Measurements from ENCODE around the gene TCERG1L. TPM values are rescaled to one million over a fixed set of nuclear protein-coding genes. Genes with fewer than 3 reads are reported as not detected.

The TCERG1L gene
- total RNA-seq, 2 experiments from 2014 or later = not detected

GRCh38 chr10:131089861-131090260, 221.7 kb downstream of the TCERG1L start:
- H3K27ac Mint-ChIP-seq = no peak overlapping the region
- no peak overlapping the region for H3K4me3 Mint-ChIP-seq
- no peak for DNase-seq
- POLR2A ChIA-PET = no interaction called here
- no peaks in the 10 kb centered on the region for H3K36me3 Mint-ChIP-seq (ENCODE audit: low read depth)
- no peaks in the 10 kb centered on the region for H3K27me3 Mint-ChIP-seq
- H3K4me1 Mint-ChIP-seq = peaks cover 6% of the 10 kb centered on the region
- H3K9me3 Mint-ChIP-seq = no peaks in the 10 kb centered on the region
- CTCF ChIA-PET = no interaction called here

GRCh38 chr10:131089150-131089549, 222.4 kb downstream of the TCERG1L start:
- Mint-ChIP-seq H3K27me3 (no peaks in the 10 kb centered on the region), H3K9me3 (no peaks in the 10 kb centered on the region), H3K36me3 (ENCODE audit: low read depth) (no peaks in the 10 kb centered on the region), H3K4me1 (peaks cover 6% of the 10 kb centered on the region), H3K27ac (no peak overlapping the region), H3K4me3 (no peak overlapping the region)
- ChIA-PET POLR2A (no interaction called here), CTCF (no interaction called here)
- no peak for DNase-seq

GRCh38 chr10:131088619-131089018, 222.9 kb downstream of the TCERG1L start:
- POLR2A ChIA-PET = no interaction called here
- H3K4me1 Mint-ChIP-seq = peaks cover 7% of the 10 kb centered on the region
- H3K27ac Mint-ChIP-seq = no peak overlapping the region
- H3K9me3 Mint-ChIP-seq = no peaks in the 10 kb centered on the region
- no peaks in the 10 kb centered on the region for H3K27me3 Mint-ChIP-seq
- CTCF ChIA-PET = no interaction called here
- H3K4me3 Mint-ChIP-seq = no peak overlapping the region
- H3K36me3 Mint-ChIP-seq (ENCODE audit: low read depth) = no peaks in the 10 kb centered on the region
- DNase-seq = no peak

- ChIA-PET POLR2A (no interaction called here), CTCF (no interaction called here)
- DNase-seq = no peak
- H3K4me3 Mint-ChIP-seq = no peak overlapping the region
- H3K36me3 Mint-ChIP-seq (ENCODE audit: low read depth) = no peaks in the 10 kb centered on the region
- no peaks in the 10 kb centered on the region for H3K9me3 Mint-ChIP-seq
- no peak overlapping the region for H3K27ac Mint-ChIP-seq
- no peaks in the 10 kb centered on the region for H3K27me3 Mint-ChIP-seq
- H3K4me1 Mint-ChIP-seq = peaks cover 16% of the 10 kb centered on the region
These were observed 223.9 kb downstream of the TCERG1L start for GRCh38 chr10:131087464-131088215.

- no peak overlapping the region for H3K27ac Mint-ChIP-seq
- ChIA-PET CTCF (no interaction called here), POLR2A (no interaction called here)
- H3K36me3 Mint-ChIP-seq (ENCODE audit: low read depth) = no peaks in the 10 kb centered on the region
- no peak for DNase-seq
- H3K9me3 Mint-ChIP-seq = no peaks in the 10 kb centered on the region
- H3K4me3 Mint-ChIP-seq = no peak overlapping the region
- peaks cover 21% of the 10 kb centered on the region for H3K4me1 Mint-ChIP-seq
- H3K27me3 Mint-ChIP-seq = no peaks in the 10 kb centered on the region
These were observed 225.0 kb downstream of the TCERG1L start for GRCh38 chr10:131086511-131086910.

GRCh38 chr10:131086094-131086493, 225.4 kb downstream of the TCERG1L start:
- ChIA-PET POLR2A (no interaction called here), CTCF (no interaction called here)
- Mint-ChIP-seq H3K27me3 (no peaks in the 10 kb centered on the region), H3K27ac (no peak overlapping the region), H3K4me1 (peaks cover 25% of the 10 kb centered on the region), H3K9me3 (no peaks in the 10 kb centered on the region), H3K4me3 (no peak overlapping the region), H3K36me3 (ENCODE audit: low read depth) (no peaks in the 10 kb centered on the region)
- no peak for DNase-seq

- ChIA-PET POLR2A (no interaction called here), CTCF (no interaction called here)
- peaks cover 31% of the 10 kb centered on the region for H3K4me1 Mint-ChIP-seq
- H3K27ac Mint-ChIP-seq = peak overlapping the region; percentile 57
- H3K27me3 Mint-ChIP-seq = no peaks in the 10 kb centered on the region
- no peak for DNase-seq
- H3K4me3 Mint-ChIP-seq = no peak overlapping the region
- no peaks in the 10 kb centered on the region for H3K36me3 Mint-ChIP-seq (ENCODE audit: low read depth)
- no peaks in the 10 kb centered on the region for H3K9me3 Mint-ChIP-seq
These were observed 226.2 kb downstream of the TCERG1L start for GRCh38 chr10:131085091-131085860.

- Mint-ChIP-seq H3K27ac (no peak overlapping the region), H3K9me3 (no peaks in the 10 kb centered on the region), H3K4me1 (peaks cover 31% of the 10 kb centered on the region), H3K36me3 (ENCODE audit: low read depth) (no peaks in the 10 kb centered on the region), H3K27me3 (no peaks in the 10 kb centered on the region), H3K4me3 (no peak overlapping the region)
- ChIA-PET CTCF (interaction anchor here (1.0 kb wide), 1 partner anchor 10 kb away, joined by 3 read pairs; no protein-coding TSS in a partner anchor), POLR2A (no interaction called here)
- DNase-seq = no peak
These were observed 226.8 kb downstream of the TCERG1L start for GRCh38 chr10:131084791-131085090.

- Mint-ChIP-seq H3K4me3 (no peak overlapping the region), H3K27ac (no peak overlapping the region), H3K9me3 (no peaks in the 10 kb centered on the region), H3K4me1 (peaks cover 31% of the 10 kb centered on the region), H3K27me3 (no peaks in the 10 kb centered on the region), H3K36me3 (ENCODE audit: low read depth) (no peaks in the 10 kb centered on the region)
- DNase-seq = no peak
- ChIA-PET CTCF (interaction anchor here (1.0 kb wide), 1 partner anchor 11 kb away, joined by 3 read pairs; no protein-coding TSS in a partner anchor), POLR2A (no interaction called here)
These were observed 227.4 kb downstream of the TCERG1L start for GRCh38 chr10:131083915-131084790.

- no peaks in the 10 kb centered on the region for H3K27me3 Mint-ChIP-seq
- no peaks in the 10 kb centered on the region for H3K9me3 Mint-ChIP-seq
- H3K27ac Mint-ChIP-seq = no peak overlapping the region
- no peaks in the 10 kb centered on the region for H3K36me3 Mint-ChIP-seq (ENCODE audit: low read depth)
- H3K4me1 Mint-ChIP-seq = peaks cover 31% of the 10 kb centered on the region
- no peak overlapping the region for H3K4me3 Mint-ChIP-seq
- ChIA-PET POLR2A (no interaction called here), CTCF (no interaction called here)
- no peak for DNase-seq
These were observed 228.5 kb downstream of the TCERG1L start for GRCh38 chr10:131082991-131083481.

GRCh38 chr10:131082201-131082850, 229.2 kb downstream of the TCERG1L start:
- Mint-ChIP-seq H3K4me3 (no peak overlapping the region), H3K27ac (no peak overlapping the region), H3K4me1 (peaks cover 31% of the 10 kb centered on the region), H3K27me3 (no peaks in the 10 kb centered on the region), H3K9me3 (no peaks in the 10 kb centered on the region), H3K36me3 (ENCODE audit: low read depth) (no peaks in the 10 kb centered on the region)
- ChIA-PET POLR2A (no interaction called here), CTCF (no interaction called here)
- DNase-seq = no peak

GRCh38 chr10:131081786-131082185, 229.7 kb downstream of the TCERG1L start:
- H3K27ac Mint-ChIP-seq = peak overlapping the region; percentile 85
- H3K4me3 Mint-ChIP-seq = no peak overlapping the region
- ChIA-PET CTCF (no interaction called here), POLR2A (no interaction called here)
- peaks cover 31% of the 10 kb centered on the region for H3K4me1 Mint-ChIP-seq
- H3K9me3 Mint-ChIP-seq = no peaks in the 10 kb centered on the region
- no peak for DNase-seq
- no peaks in the 10 kb centered on the region for H3K36me3 Mint-ChIP-seq (ENCODE audit: low read depth)
- no peaks in the 10 kb centered on the region for H3K27me3 Mint-ChIP-seq

- peak; percentile 32 for DNase-seq
- H3K9me3 Mint-ChIP-seq = no peaks in the 10 kb centered on the region
- CTCF ChIA-PET = no interaction called here
- H3K4me3 Mint-ChIP-seq = no peak overlapping the region
- peaks cover 31% of the 10 kb centered on the region for H3K4me1 Mint-ChIP-seq
- H3K27me3 Mint-ChIP-seq = no peaks in the 10 kb centered on the region
- POLR2A ChIA-PET = no interaction called here
- H3K27ac Mint-ChIP-seq = peak overlapping the region; percentile 85
- no peaks in the 10 kb centered on the region for H3K36me3 Mint-ChIP-seq (ENCODE audit: low read depth)
These were observed 230.1 kb downstream of the TCERG1L start for GRCh38 chr10:131081376-131081775.

All from activated CD4-positive, alpha-beta T cell treated with anti-CD3 and anti-CD28 coated beads, Interleukin-2, amount 10 ng/mL, durations not matched to agents 7 days and 5 days (primary cell).